NCI-H1694 (cell line): ENCODE measurements around the gene SPRR2D.
"Not testable (repeated sequence)": the region's sequence is repeated elsewhere in the genome, so short reads cannot be mapped to it uniquely, and the experiment has no call there.

ENCODE experiments used
- DNase-seq: peaks from one replicate; lab custom pipeline; 2025; lab: John Stamatoyannopoulos, UW

The SPRR2D gene

GRCh38 chr1:153011235-153011758 is 29.6 kb downstream of the SPRR2D start:
- DNase-seq, result not testable (repeated sequence)

- DNase-seq, result no peak
These were observed 39.5 kb downstream of the SPRR2D start, which contains the start of gene SPRR3 for GRCh38 chr1:153001382-153001781. TSS of gene SPRR3 (plus strand) at chr1:153001749. CDS start at chr1:153003021, 1,272 bp downstream.

DNA sequence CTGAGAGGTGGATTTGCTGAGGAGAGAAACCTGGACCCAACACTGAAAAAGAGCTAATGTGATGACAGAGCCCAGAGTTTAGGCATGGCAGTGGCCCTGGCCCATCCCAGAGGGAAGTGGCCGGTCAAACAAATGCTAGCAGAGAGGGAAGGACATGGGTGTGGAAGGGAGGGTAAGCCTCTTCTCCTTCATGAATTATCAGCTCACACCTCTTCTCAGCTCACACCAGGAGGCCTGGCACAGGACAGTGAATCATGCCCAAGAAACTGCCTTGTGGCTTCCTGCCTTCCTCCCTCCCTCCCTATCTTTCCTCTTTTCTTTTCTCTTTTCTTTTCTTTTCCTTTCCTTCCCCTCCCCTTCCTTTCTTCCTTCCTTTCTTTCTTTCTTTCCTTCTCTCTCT is 40.6 kb downstream of the SPRR2D start:
- no peak for DNase-seq

GRCh38 chr1:152999818-153000217 is 41.1 kb downstream of the SPRR2D start:
- DNase-seq, result no peak

- DNase-seq, result no peak
These were observed 42.4 kb downstream of the SPRR2D start for GRCh38 chr1:152998476-152998875.

DNA sequence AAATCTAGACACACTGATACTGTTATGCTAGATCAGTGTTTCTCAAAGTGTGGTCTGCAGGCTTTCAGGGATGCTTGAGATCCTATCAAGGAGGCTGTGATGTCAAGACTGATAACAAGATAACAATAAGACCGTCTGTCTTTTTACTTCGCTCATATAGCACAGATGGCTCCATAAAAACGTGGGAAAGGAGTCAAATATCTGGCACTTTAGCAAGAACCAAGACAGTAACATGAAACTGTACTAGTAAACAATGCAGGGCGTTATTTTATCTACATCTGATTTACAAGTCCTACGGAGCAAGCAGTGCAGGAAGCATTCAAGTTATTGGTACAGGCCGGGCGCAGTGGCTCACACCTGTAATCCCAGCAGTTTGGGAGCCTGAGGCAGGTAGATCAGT is 43.0 kb downstream of the SPRR2D start:
- no peak for DNase-seq

- DNase-seq, result no peak
These were observed 44.1 kb downstream of the SPRR2D start for GRCh38 chr1:152996633-152997400.

GRCh38 chr1:152995842-152996241 is 45.1 kb downstream of the SPRR2D start:
- no peak for DNase-seq

DNA sequence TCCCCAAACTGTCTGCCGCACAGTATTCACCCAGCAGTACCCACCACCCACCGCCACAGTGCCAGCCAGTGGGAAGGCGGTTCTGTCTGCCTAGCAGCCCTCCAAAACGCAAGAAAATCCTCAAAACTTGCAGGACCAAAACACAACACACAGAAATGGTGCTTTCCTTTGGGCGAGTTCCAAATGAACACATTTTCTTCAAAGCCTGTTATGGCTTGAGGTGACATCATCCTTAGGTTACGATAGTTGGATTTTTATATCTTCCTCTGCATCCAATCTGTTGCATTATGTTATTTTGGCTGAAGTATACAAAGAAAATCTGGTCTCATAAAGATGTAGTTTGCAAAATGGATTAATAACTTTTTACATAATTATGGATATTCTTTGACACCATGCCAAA is 47.7 kb downstream of the SPRR2D start:
- DNase-seq, result no peak
